Lower leg skin (tissue), 4 donors: ENCODE results near the gene SLIT3. TPM values are rescaled to one million over a fixed set of nuclear protein-coding genes. Genes with fewer than 3 reads are reported as not detected.
A peak's percentile ranks its signal among the peaks of the same experiment; 100 is the strongest.
"Not testable (repeated sequence)": the region's sequence is repeated elsewhere in the genome, so short reads cannot be mapped to it uniquely, and the experiment has no call there.

ENCODE experiments used
- DNase-seq, 2 donors: peaks; one replicate each; pipeline ENCODE4 v3.0.0-alpha.2; 2019; ENCODE audit warnings: low spot score in 2 of 2
- H3K4me3 ChIP-seq: fragments of 200-600 bp; sonication (generic); 2 replicates; pipeline ENCODE4 v1.5.1; 2017; ENCODE audit warnings: mild to moderate bottlenecking, low read depth; ENCODE audit not compliant: poor library complexity, severe bottlenecking
- CTCF ChIP-seq, 3 donors: fragments of 450-650 bp; IDR thresholded peaks; one replicate each; pipeline ENCODE4 v1.5.1; 2016; ENCODE audit warnings: antibody characterized with exemption in 3 of 3, mild to moderate bottlenecking in 3 of 3, moderate library complexity in 2 of 3
- POLR2A ChIP-seq, 2 donors: fragments of 450-650 bp; IDR thresholded peaks; one replicate each; pipeline ENCODE4 v1.6.1; 2016 to 2017; ENCODE audit warnings: antibody characterized with exemption in 2 of 2, mild to moderate bottlenecking in 1 of 2, moderate library complexity in 1 of 2
- WGBS, 2 donors: methylation state at CpG; one replicate each; pipeline ENCODE4 v1.1.5; 2018; 5-methylcytosine and 5-hydroxymethylcytosine counted together
- intact Hi-C: fragments of 100-400 bp; cut with DNase I; formaldehyde crosslinking; loops from one replicate; pipeline ENCODE4 v1.15.0; 2023; ENCODE audit warnings: low total_unique reads
- total RNA-seq, 4 donors: library from RNA; depleted of rRNA; stranded (reverse); fragments of >200 nt; gene quantifications; one replicate each; pipeline ENCODE4 v1.1.0, GENCODE V29; 2016

Gene SLIT3
- total RNA-seq, 4 donors from 2014 or later = 12.4 to 66.0 (median 22.8) TPM

DNA sequence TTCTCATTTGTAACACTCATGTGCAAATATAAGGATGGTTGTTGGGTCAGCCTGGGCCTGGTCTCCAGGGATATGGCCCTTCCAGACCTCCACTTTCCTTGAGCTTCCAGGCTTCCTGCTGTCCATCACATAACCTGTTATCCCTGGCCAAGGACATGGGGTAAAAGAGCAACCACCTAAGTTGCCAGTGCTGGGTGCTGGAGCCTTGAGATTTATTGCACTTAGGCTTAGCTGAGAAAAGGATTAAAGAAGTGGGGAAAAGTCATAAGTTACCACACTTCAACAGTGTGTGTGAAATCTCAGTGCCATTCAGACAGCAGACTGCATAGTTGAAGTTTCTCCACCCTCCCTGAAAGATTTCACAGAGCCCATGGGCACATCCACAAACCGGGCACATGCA lies 663.1 kb downstream of the SLIT3 start:
- no peak for TF ChIP-seq CTCF (IDR thresholded peaks at IDR 0.05)
- no peak for TF ChIP-seq POLR2A (IDR thresholded peaks at IDR 0.05)
- intact Hi-C loops = no loop called here
- 89 to 91% methylated on average over 1 of the region's 1 CpG for WGBS, 2 donors
- no peak for DNase-seq
- no peak overlapping the region for H3K4me3 ChIP-seq

DNA sequence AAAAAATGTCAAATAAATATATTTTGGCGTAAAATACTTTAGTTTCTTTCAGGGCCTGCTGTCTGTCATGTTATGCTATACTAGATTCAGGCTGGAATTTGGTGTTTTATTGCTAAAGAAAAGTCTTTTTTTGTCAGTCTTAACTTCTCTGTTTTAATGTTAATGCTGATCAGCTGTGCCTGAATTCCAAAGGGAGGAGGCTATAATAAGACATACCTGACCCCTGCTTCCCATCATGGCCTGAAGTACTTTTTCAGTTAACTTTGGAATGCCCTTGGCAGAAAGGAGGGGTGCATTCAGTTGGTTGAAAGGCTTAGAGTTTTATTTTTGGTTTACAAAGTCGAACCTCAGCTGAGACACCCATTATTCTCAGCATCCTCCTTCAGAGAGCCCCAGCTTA lies 663.7 kb downstream of the SLIT3 start:
- 64 to 81% methylated on average over 2 of the region's 2 CpGs for WGBS, 2 donors

GRCh38 chr5:168630958-168631357 lies 670.0 kb downstream of the SLIT3 start:
- WGBS, 2 donors = 91 to 92% methylated on average over 13 of the region's 13 CpGs
- DNase-seq, H3K4me3 ChIP-seq, intact Hi-C loops: not testable (repeated sequence)

More for the DNA sequence above, 663.7 kb downstream of the SLIT3 start:
- H3K4me3 ChIP-seq = no peak overlapping the region
- intact Hi-C loops = no loop called here
- no peak for DNase-seq
- TF ChIP-seq POLR2A (IDR thresholded peaks at IDR 0.05) (no peak), CTCF (IDR thresholded peaks at IDR 0.05) (no peak)

GRCh38 chr5:168624850-168625364 lies 676.0 kb downstream of the SLIT3 start:
- intact Hi-C loops = no loop called here
- 79 to 90% methylated on average over 3 of the region's 3 CpGs for WGBS, 2 donors
- DNase-seq = no peak
- H3K4me3 ChIP-seq = no peak overlapping the region
- no peak for TF ChIP-seq POLR2A (IDR thresholded peaks at IDR 0.05)

- DNase-seq = no peak
- no peak overlapping the region for H3K4me3 ChIP-seq
- TF ChIP-seq POLR2A (IDR thresholded peaks at IDR 0.05) (no peak), CTCF (IDR thresholded peaks at IDR 0.05) (no peak)
- intact Hi-C loops = no loop called here
- 61 to 82% methylated on average over 1 of the region's 1 CpG for WGBS, 2 donors
Measured at GRCh38 chr5:168620807-168621206, 680.1 kb downstream of the SLIT3 start.

DNA sequence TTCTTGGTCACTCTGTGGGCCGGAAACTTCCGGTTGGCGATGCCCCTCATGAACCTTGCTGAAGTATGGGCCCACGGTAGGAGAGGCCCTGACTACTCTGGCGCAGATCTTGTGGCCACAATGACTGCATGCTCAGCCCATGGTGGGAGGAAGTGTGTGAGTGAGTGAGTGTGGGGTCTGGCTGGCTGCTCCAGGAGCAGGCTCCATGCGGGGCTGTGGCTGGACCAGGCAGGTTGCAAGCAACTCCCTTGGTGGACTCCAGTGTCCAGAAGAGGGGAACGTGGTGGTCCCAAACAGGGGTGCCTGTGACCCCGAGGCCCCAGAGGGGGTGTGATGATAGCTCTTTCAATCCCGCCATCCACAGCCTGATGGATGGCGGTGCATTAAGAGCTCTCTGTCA lies 686.3 kb downstream of the SLIT3 start:
- intact Hi-C loops = no loop called here
- peak in 1 of 2 donors; percentile 79 for DNase-seq
- H3K4me3 ChIP-seq = no peak overlapping the region
- WGBS, 2 donors = 92 to 96% methylated on average over 10 of the region's 10 CpGs
- no peak for TF ChIP-seq POLR2A (IDR thresholded peaks at IDR 0.05)
- no peak for TF ChIP-seq CTCF (IDR thresholded peaks at IDR 0.05)

- WGBS, 2 donors = 56 to 76% methylated on average over 1 of the region's 1 CpG
- no peak for DNase-seq
- no peak overlapping the region for H3K4me3 ChIP-seq
- intact Hi-C loops = no loop called here
- no peak for TF ChIP-seq POLR2A (IDR thresholded peaks at IDR 0.05)
- no peak for TF ChIP-seq CTCF (IDR thresholded peaks at IDR 0.05)
Measured at GRCh38 chr5:168613996-168614395, 686.9 kb downstream of the SLIT3 start.
